HepG2 (cell line): Measurements from ENCODE around the gene C19orf73. TPM values are rescaled to one million over a fixed set of nuclear protein-coding genes. Genes with fewer than 3 reads are reported as not detected.

Experiments
- ATAC-seq: fragments of 200-7000 bp; cut with Tn5 transposase; 3 replicates; pipeline ENCODE4 v1.9.1; 2020; ENCODE audit warnings: mild to moderate bottlenecking, moderate library complexity
- BruUV-seq: library from RNA; stranded (reverse); fragments of 400-500 nt; replicated peaks from 2 replicates; lab custom pipeline; 2021; lab: Mats Ljungman, UMichigan
- CTCF ChIA-PET: fragments of 300-600 bp; formaldehyde crosslinking; extraction: SDS; loops from one replicate; lab custom pipeline; 2021; ENCODE audit warnings: low total read pairs, inconsistent platforms, low intra/inter-chr PET ratio; lab: Yijun Ruan, JAX
- POLR2A ChIA-PET: fragments of 350-600 bp; sonication (Branson Sonifier 250); formaldehyde crosslinking; loops from one replicate; lab custom pipeline; 2020; ENCODE audit warnings: antibody characterized with exemption, inconsistent platforms; lab: Yijun Ruan, JAX
- DNase-seq: peaks from one replicate; pipeline ENCODE4 v3.0.0-alpha.2; 2015; ENCODE audit warnings: low spot score
- FAIRE-seq: peaks from 3 replicates; lab custom pipeline; 2011; peaks lifted over from hg19 to GRCh38; lab: Jason Lieb, UNC
- H2AFZ ChIP-seq: one replicate; pipeline ENCODE4 v1.6.1; 2011; ENCODE audit warnings: low read length, inconsistent platforms
- H3K27ac ChIP-seq: fragments of 300-600 bp; 3 replicates; pipeline ENCODE4 v1.8.0; 2011; ENCODE audit warnings: mixed run types, mild to moderate bottlenecking, mixed read lengths, low read length, inconsistent platforms; ENCODE audit not compliant: insufficient read depth; ENCODE audit errors: extremely low read length
- H3K27me3 ChIP-seq, 2 experiments: fragments of 200-600 bp in 1 of 2; 2 replicates in 1 of 2; 3 replicates in 1 of 2; pipeline versions ENCODE4 v1.6.0 to v1.8.0; 2011; ENCODE audit warnings: low read length in 2 of 2, mild to moderate bottlenecking in 2 of 2, moderate library complexity in 2 of 2, inconsistent platforms in 1 of 2; ENCODE audit not compliant: insufficient read depth in 2 of 2, control insufficient read depth in 1 of 2
- H3K36me3 ChIP-seq, 2 experiments: fragments of 200-600 bp in 1 of 2; replicated peaks in 1 of 2; 2 replicates in 1 of 2; 3 replicates in 1 of 2; pipeline versions ENCODE4 v1.5.1 to v1.8.0; 2011; ENCODE audit warnings: low read length in 2 of 2, inconsistent platforms in 1 of 2; ENCODE audit not compliant: insufficient read depth in 2 of 2, control insufficient read depth in 1 of 2
- H3K4me1 ChIP-seq: 2 replicates; pipeline ENCODE4 v1.5.1; 2012; ENCODE audit warnings: low read length, inconsistent platforms; ENCODE audit not compliant: insufficient read depth
- H3K4me2 ChIP-seq: 2 replicates; pipeline ENCODE4 v1.6.0; 2011; ENCODE audit warnings: low read depth, low read length, inconsistent platforms
- H3K4me3 ChIP-seq, 3 experiments: fragments of 200-600 bp in 1 of 3; sonication (generic), shearing (Covaris generic) in 1 of 3; replicated peaks in 1 of 3; 2 replicates each; pipeline ENCODE4 v1.5.1; 2011 to 2016; ENCODE audit warnings: low read length in 3 of 3, inconsistent platforms in 2 of 3, low read depth in 2 of 3, mild to moderate bottlenecking in 2 of 3, control low read depth in 1 of 3, mixed read lengths in 1 of 3; ENCODE audit not compliant: insufficient read depth in 1 of 3
- H3K79me2 ChIP-seq: one replicate; pipeline ENCODE4 v1.6.1; 2011; ENCODE audit warnings: low read length, inconsistent platforms; ENCODE audit not compliant: insufficient read depth
- H3K9ac ChIP-seq: 2 replicates; pipeline ENCODE4 v1.6.0; 2011; ENCODE audit warnings: mild to moderate bottlenecking, low read depth, low read length, inconsistent platforms; ENCODE audit not compliant: insufficient read depth
- H3K9me3 ChIP-seq: 2 replicates; pipeline ENCODE4 v1.5.1; 2012; ENCODE audit warnings: mild to moderate bottlenecking, low read length
- H4K20me1 ChIP-seq: 2 replicates; pipeline ENCODE4 v1.6.0; 2011; ENCODE audit warnings: inconsistent platforms, mild to moderate bottlenecking, low read length, moderate library complexity; ENCODE audit not compliant: insufficient read depth
- BATF2 ChIP-seq: sonication (generic); formaldehyde crosslinking; IDR thresholded peaks from 2 replicates; pipeline ENCODE4 v1.8.0; 2022; ENCODE audit warnings: mild to moderate bottlenecking, missing genetic modification reagents, moderate library complexity
- FOSL1 ChIP-seq: sonication (generic); formaldehyde crosslinking; IDR thresholded peaks from 2 replicates; pipeline ENCODE4 v1.9.0; 2021; ENCODE audit warnings: missing genetic modification reagents, borderline replicate concordance
- FOXK2 ChIP-seq: fragments of 450-650 bp; IDR thresholded peaks from 2 replicates; pipeline ENCODE4 v1.6.1; 2016
- MNT ChIP-seq: fragments of 450-650 bp; IDR thresholded peaks from 2 replicates; pipeline ENCODE4 v1.6.1; 2016
- RNF219 ChIP-seq: sonication (generic); formaldehyde crosslinking; IDR thresholded peaks from 2 replicates; pipeline ENCODE4 v1.5.0; 2020; ENCODE audit warnings: mild to moderate bottlenecking, missing genetic modification reagents
- RORA ChIP-seq: sonication (generic); formaldehyde crosslinking; IDR thresholded peaks from 2 replicates; pipeline ENCODE4 v1.5.0; 2020; ENCODE audit warnings: mild to moderate bottlenecking, missing genetic modification reagents, moderate library complexity
- ZC3H4 ChIP-seq: sonication (generic); formaldehyde crosslinking; IDR thresholded peaks from 2 replicates; pipeline ENCODE4 v1.4.0; 2020; ENCODE audit warnings: missing genetic modification reagents, borderline replicate concordance
- ZNF143 ChIP-seq: sonication (generic); formaldehyde crosslinking; IDR thresholded peaks from 2 replicates; pipeline ENCODE4 v1.4.0; 2020; ENCODE audit warnings: missing genetic modification reagents
- ZNF281 ChIP-seq: sonication (generic); formaldehyde crosslinking; IDR thresholded peaks from 2 replicates; pipeline ENCODE4 v1.4.0; 2020; ENCODE audit warnings: missing genetic modification reagents, borderline replicate concordance
- ZNF414 ChIP-seq: sonication (generic); formaldehyde crosslinking; IDR thresholded peaks from 2 replicates; pipeline ENCODE4 v1.5.0; 2020; ENCODE audit warnings: missing genetic modification reagents
- WGBS: methylation state at CpG from one replicate; pipeline ENCODE4 v1.1.6; 2017; ENCODE audit warnings: low lambda C conversion rate; 5-methylcytosine and 5-hydroxymethylcytosine counted together
- in situ Hi-C: cut with HindIII; loops from 2 replicates; pipeline ENCODE4 v1.10.0; 2017; ENCODE audit warnings: low pct_unique_long_range_greater_than_20kb; ENCODE audit not compliant: extremely low pct_ligation_motif_present
- intact Hi-C: fragments of 100-400 bp; cut with micrococcal nuclease; formaldehyde crosslinking; loops from one replicate; pipeline ENCODE4 v1.10.0; 2022; ENCODE audit not compliant: unreplicated experiment
- polyA plus RNA-seq, 8 experiments: library from polyadenylated mRNA; depleted of rRNA in 3 of 8; stranded (reverse) in 7 of 8; unstranded in 1 of 8; fragments of >200 nt; fragmentation: Illumina TruSeq in 4 of 8; extraction: Trizol in 4 of 8; gene quantifications; 2 replicates each; pipeline versions ENCODE4 v1.2.1 to v1.2.3, GENCODE V29; 2011 to 2016; ENCODE audit warnings: low read depth in 4 of 8, missing spikeins in 1 of 8, mixed read lengths in 1 of 8; ENCODE audit not compliant: insufficient read depth in 1 of 8
- total RNA-seq, 5 experiments: library from RNA; depleted of rRNA; stranded (reverse); fragments of >200 nt; fragmentation: Illumina TruSeq; extraction: Trizol; gene quantifications; 2 replicates each; pipeline ENCODE4 v1.2.3, GENCODE V29; 2016; ENCODE audit warnings: low read depth in 1 of 5

C19orf73 gene
- total and polyA plus RNA-seq, 2 of the 13 experiments (the other 11 are each of a cell fraction or from before 2014, with no cell fraction given): 1.4 to 1.5 TPM

GRCh38 chr19:49070416-49070815 is 48.5 kb downstream of the C19orf73 start:
- DNase-seq: no peak
- WGBS: 82% methylated on average over 21 of the region's 21 CpGs
- Histone ChIP-seq H3K27me3 (peaks cover 3 to 41% of the 10 kb centered on the region in 2 experiments), H3K36me3 (no peaks in the 10 kb centered on the region), H3K4me1 (peaks cover 5% of the 10 kb centered on the region; the same call in 1 of the 2 replicates), H3K4me2 (no peak overlapping the region), H3K9ac (no peak overlapping the region), H4K20me1 (no peaks in the 10 kb centered on the region), H3K27ac (no peak overlapping the region), H3K79me2 (no peaks in the 10 kb centered on the region), H3K9me3 (no peaks in the 10 kb centered on the region), H2AFZ (no peak overlapping the region), H3K4me3 (no peak overlapping the region)
- POLR2A ChIA-PET: no interaction called here
- BruUV-seq: no TSS peak
- ATAC-seq: no peak
- FAIRE-seq: no peak
- TF ChIP-seq MNT: no peak
- no peak for TF ChIP-seq ZNF143 (CRISPR knock-in tag)
- TF ChIP-seq ZC3H4 (CRISPR knock-in tag): no peak
- TF ChIP-seq ZNF414 (CRISPR knock-in tag): no peak
- TF ChIP-seq FOXK2: no peak
- no peak for TF ChIP-seq FOSL1 (CRISPR knock-in tag)
- TF ChIP-seq RNF219: no peak
- no peak for TF ChIP-seq ZNF281 (CRISPR knock-in tag)
- no peak for TF ChIP-seq BATF2 (CRISPR knock-in tag)
- TF ChIP-seq RORA: no peak
- CTCF ChIA-PET: no interaction called here
- in situ Hi-C loops (no loop called here), intact Hi-C loops (no loop called here)
